ENCODE measurements around the gene WDR64.

GRCh38 chr1:241642593-241642944 is 9.5 kb upstream of the WDR64 start:
- TF ChIP-seq CTCF (IDR thresholded peaks at IDR 0.05) (no peak), POLR2AphosphoS5 (IDR thresholded peaks at IDR 0.05) (no peak), POLR2A (IDR thresholded peaks at IDR 0.05) (no peak), EP300 (IDR thresholded peaks at IDR 0.05) (no peak)

All from sigmoid colon (tissue), 4 donors.